Liver (tissue), 9 donors: ENCODE data around the gene SALL1. TPM values are rescaled to one million over a fixed set of nuclear protein-coding genes. Genes with fewer than 3 reads are reported as not detected.

ENCODE experiments used
- DNase-seq: peaks from one replicate; pipeline ENCODE4 v3.0.0-alpha.2; 2017; ENCODE audit warnings: low spot score
- H3K27ac ChIP-seq, 2 donors: one replicate each; pipeline ENCODE4 v1.7.0; 2013; ENCODE audit warnings: inconsistent platforms in 2 of 2, low read length in 2 of 2, control low read depth in 1 of 2, low read depth in 1 of 2, mild to moderate bottlenecking in 1 of 2
- H3K27me3 ChIP-seq, 4 donors: one replicate each; pipeline versions ENCODE4 v1.6.1 to v1.7.0; 2013; ENCODE audit warnings: low read length in 3 of 4, inconsistent platforms in 1 of 4, mild to moderate bottlenecking in 1 of 4, moderate library complexity in 1 of 4; ENCODE audit not compliant: control insufficient read depth in 4 of 4, insufficient read depth in 4 of 4
- H3K36me3 ChIP-seq, 4 donors: one replicate each; pipeline versions ENCODE4 v1.6.1 to v1.7.0; 2013; ENCODE audit warnings: low read length in 3 of 4, mild to moderate bottlenecking in 3 of 4, low read depth in 1 of 4, moderate library complexity in 1 of 4; ENCODE audit not compliant: control insufficient read depth in 4 of 4, insufficient read depth in 3 of 4
- H3K4me1 ChIP-seq, 4 donors: one replicate each; pipeline versions ENCODE4 v1.6.1 to v1.7.0; 2013; ENCODE audit warnings: low read length in 3 of 4, mild to moderate bottlenecking in 3 of 4, moderate library complexity in 1 of 4; ENCODE audit not compliant: control insufficient read depth in 4 of 4, insufficient read depth in 4 of 4
- H3K4me3 ChIP-seq, 3 donors: one replicate each; pipeline versions ENCODE4 v1.6.1 to v1.7.0; 2013; ENCODE audit warnings: low read length in 3 of 3, control low read depth in 1 of 3, low read depth in 1 of 3, mild to moderate bottlenecking in 1 of 3
- H3K9ac ChIP-seq, 2 donors: one replicate each; pipeline ENCODE4 v1.7.0; 2013; ENCODE audit warnings: low read length in 2 of 2, mild to moderate bottlenecking in 2 of 2, moderate library complexity in 2 of 2, control low read depth in 1 of 2, low read depth in 1 of 2
- H3K9me3 ChIP-seq, 4 donors: one replicate each; pipeline versions ENCODE4 v1.6.1 to v1.7.0; 2013; ENCODE audit warnings: low read length in 3 of 4; ENCODE audit not compliant: control insufficient read depth in 4 of 4
- ATF3 ChIP-seq: IDR thresholded peaks from 2 replicates; pipeline ENCODE4 v1.6.1; 2016; ENCODE audit warnings: antibody characterized with exemption
- CTCF ChIP-seq: fragments of 150-350 bp; IDR thresholded peaks from 2 replicates; pipeline ENCODE4 v1.5.1; 2017; ENCODE audit warnings: improper control_type of control experiment, low read depth, low read length; ENCODE audit not compliant: missing input control
- EGR1 ChIP-seq, 2 donors: IDR thresholded peaks; 2 replicates each; pipeline ENCODE4 v1.6.1; 2016 to 2018; ENCODE audit warnings: antibody characterized with exemption in 2 of 2, low read depth in 2 of 2
- FOXA1 ChIP-seq: IDR thresholded peaks from 2 replicates; pipeline ENCODE4 v1.6.1; 2016; ENCODE audit warnings: antibody characterized with exemption
- FOXA2 ChIP-seq: IDR thresholded peaks from 2 replicates; pipeline ENCODE4 v1.6.1; 2016; ENCODE audit warnings: antibody characterized with exemption
- GABPA ChIP-seq, 2 donors: IDR thresholded peaks in 1 of 2; conservative IDR thresholded peaks in 1 of 2; 2 replicates each; pipeline ENCODE4 v1.6.1; 2016; ENCODE audit warnings: antibody characterized with exemption in 2 of 2, mild to moderate bottlenecking in 1 of 2, moderate library complexity in 1 of 2
- HNF4A ChIP-seq, 2 donors: conservative IDR thresholded peaks; 2 replicates each; pipeline ENCODE4 v1.6.1; 2016; ENCODE audit warnings: antibody characterized with exemption in 2 of 2, mild to moderate bottlenecking in 2 of 2
- HNF4G ChIP-seq: IDR thresholded peaks from 2 replicates; pipeline ENCODE4 v1.6.1; 2016; ENCODE audit warnings: antibody characterized with exemption
- JUND ChIP-seq, 2 donors: IDR thresholded peaks; 2 replicates each; pipeline ENCODE4 v1.6.1; 2016; ENCODE audit warnings: antibody characterized with exemption in 2 of 2
- MAX ChIP-seq: IDR thresholded peaks from 2 replicates; pipeline ENCODE4 v1.6.1; 2016; ENCODE audit warnings: antibody characterized with exemption
- NR2F2 ChIP-seq: IDR thresholded peaks from 2 replicates; pipeline ENCODE4 v1.6.1; 2016; ENCODE audit warnings: antibody characterized with exemption
- RAD21 ChIP-seq, 2 donors: IDR thresholded peaks; 2 replicates each; pipeline ENCODE4 v1.6.1; 2016; ENCODE audit warnings: antibody characterized with exemption in 2 of 2, mild to moderate bottlenecking in 2 of 2
- REST ChIP-seq: IDR thresholded peaks from 2 replicates; pipeline ENCODE4 v1.6.1; 2016; ENCODE audit warnings: antibody characterized with exemption, mild to moderate bottlenecking
- RXRA ChIP-seq, 2 donors: IDR thresholded peaks; 2 replicates each; pipeline ENCODE4 v1.6.1; 2017 to 2018; ENCODE audit warnings: antibody characterized with exemption in 2 of 2, mild to moderate bottlenecking in 1 of 2
- SP1 ChIP-seq: IDR thresholded peaks from 2 replicates; pipeline ENCODE4 v1.6.1; 2018; ENCODE audit warnings: antibody characterized with exemption, mild to moderate bottlenecking
- TAF1 ChIP-seq: conservative IDR thresholded peaks from 2 replicates; pipeline ENCODE4 v1.6.1; 2016; ENCODE audit warnings: antibody characterized with exemption, mild to moderate bottlenecking
- YY1 ChIP-seq: IDR thresholded peaks from 2 replicates; pipeline ENCODE4 v1.6.1; 2016; ENCODE audit warnings: antibody characterized with exemption, mild to moderate bottlenecking
- WGBS: extraction: QIAGEN DNeasy Blood & Tissue Kit; methylation state at CpG from one replicate; pipeline ENCODE4 v1.1.7; 2013; 5-methylcytosine and 5-hydroxymethylcytosine counted together
- polyA plus RNA-seq, 2 donors: library from polyadenylated mRNA; stranded (reverse) in 1 of 2; unstranded in 1 of 2; fragments of 200-250 nt in 1 of 2; fragments of >200 nt in 1 of 2; fragmentation: Nextera tagmentation in 1 of 2; extraction: Ambion mirVana in 1 of 2; gene quantifications; one replicate each; pipeline versions ENCODE4 v1.2.1 to v1.2.3, GENCODE V29; 2013 to 2015
- total RNA-seq, 2 donors: library from RNA; depleted of rRNA; stranded (reverse); fragments of >200 nt; gene quantifications; one replicate each; pipeline ENCODE4 v1.2.3, GENCODE V29; 2014
- TF ChIP-seq, protein P1 (sequence below): IDR thresholded peaks from 2 replicates; pipeline ENCODE4 v1.6.1; 2016; ENCODE audit warnings: antibody characterized with exemption
- donor health status: healthy.
- donor health status: healthy.
- donor health status: healthy.
- donor health status: healthy.
- donor health status: healthy.

Gene SALL1
- total and polyA plus RNA-seq, 4 donors = 1.8 to 13.4 (median 11.7) TPM

DNA sequence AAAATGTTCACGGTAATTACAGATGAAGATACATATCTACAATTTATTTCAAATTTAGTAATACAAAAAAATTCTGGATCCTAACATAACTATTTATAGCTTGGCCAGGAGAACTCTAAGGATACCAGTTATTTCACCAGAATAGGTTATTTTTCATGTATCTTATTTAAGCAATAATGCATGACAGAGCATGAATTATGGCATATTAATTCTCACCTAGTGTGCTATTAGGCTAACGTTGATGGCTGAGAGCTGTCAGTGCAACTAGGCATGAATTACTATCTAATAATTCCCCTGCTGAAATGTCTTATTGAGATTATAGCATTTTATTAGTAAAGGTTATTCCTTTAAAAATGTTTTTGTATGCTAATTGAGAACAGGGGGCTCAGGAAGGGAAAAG, 44.5 kb downstream of the SALL1 start:
- Histone ChIP-seq H3K9me3 (no peaks in the 10 kb centered on the region), H3K27me3 (no peaks in the 10 kb centered on the region), H3K4me3 (no peak overlapping the region), H3K4me1 (peaks cover 13 to 27% (median 19%) of the 10 kb centered on the region in 4 donors), H3K36me3 (no peaks in the 10 kb centered on the region), H3K27ac (peak overlapping the region in 1 of 2 donors; percentile 77), H3K9ac (no peak overlapping the region)
- 91% methylated on average over 2 of the region's 2 CpGs for WGBS
- DNase-seq = no peak
- no peak for TF ChIP-seq TAF1
- TF ChIP-seq ATF3 = no peak
- no peak for TF ChIP-seq NR2F2
- no peak for TF ChIP-seq HNF4A (conservative IDR thresholded peaks at IDR 0.05)
- no peak for TF ChIP-seq SP1
- TF ChIP-seq, protein P1, sequence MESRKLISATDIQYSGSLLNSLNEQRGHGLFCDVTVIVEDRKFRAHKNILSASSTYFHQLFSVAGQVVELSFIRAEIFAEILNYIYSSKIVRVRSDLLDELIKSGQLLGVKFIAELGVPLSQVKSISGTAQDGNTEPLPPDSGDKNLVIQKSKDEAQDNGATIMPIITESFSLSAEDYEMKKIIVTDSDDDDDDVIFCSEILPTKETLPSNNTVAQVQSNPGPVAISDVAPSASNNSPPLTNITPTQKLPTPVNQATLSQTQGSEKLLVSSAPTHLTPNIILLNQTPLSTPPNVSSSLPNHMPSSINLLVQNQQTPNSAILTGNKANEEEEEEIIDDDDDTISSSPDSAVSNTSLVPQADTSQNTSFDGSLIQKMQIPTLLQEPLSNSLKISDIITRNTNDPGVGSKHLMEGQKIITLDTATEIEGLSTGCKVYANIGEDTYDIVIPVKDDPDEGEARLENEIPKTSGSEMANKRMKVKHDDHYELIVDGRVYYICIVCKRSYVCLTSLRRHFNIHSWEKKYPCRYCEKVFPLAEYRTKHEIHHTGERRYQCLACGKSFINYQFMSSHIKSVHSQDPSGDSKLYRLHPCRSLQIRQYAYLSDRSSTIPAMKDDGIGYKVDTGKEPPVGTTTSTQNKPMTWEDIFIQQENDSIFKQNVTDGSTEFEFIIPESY = no peak
- no peak for TF ChIP-seq GABPA (IDR thresholded peaks at IDR 0.05 in 1 of 2, conservative IDR thresholded peaks at IDR 0.05 in 1 of 2)
- no peak for TF ChIP-seq FOXA2
- TF ChIP-seq JUND (IDR thresholded peaks at IDR 0.05) = no peak
- no peak for TF ChIP-seq RAD21 (IDR thresholded peaks at IDR 0.05)
- no peak for TF ChIP-seq MAX
- no peak for TF ChIP-seq YY1
- TF ChIP-seq CTCF = no peak
- no peak for TF ChIP-seq RXRA (IDR thresholded peaks at IDR 0.05)
- TF ChIP-seq REST = no peak
- no peak for TF ChIP-seq FOXA1
- TF ChIP-seq HNF4G = no peak
- no peak for TF ChIP-seq EGR1 (IDR thresholded peaks at IDR 0.05; ENCODE audit: low read depth in 2 of 2)
